ENCODE data around the gene FAM83G.
"Not testable (repeated sequence)": the region's sequence is repeated elsewhere in the genome, so short reads cannot be mapped to it uniquely, and the experiment has no call there.

The FAM83G gene

DNA sequence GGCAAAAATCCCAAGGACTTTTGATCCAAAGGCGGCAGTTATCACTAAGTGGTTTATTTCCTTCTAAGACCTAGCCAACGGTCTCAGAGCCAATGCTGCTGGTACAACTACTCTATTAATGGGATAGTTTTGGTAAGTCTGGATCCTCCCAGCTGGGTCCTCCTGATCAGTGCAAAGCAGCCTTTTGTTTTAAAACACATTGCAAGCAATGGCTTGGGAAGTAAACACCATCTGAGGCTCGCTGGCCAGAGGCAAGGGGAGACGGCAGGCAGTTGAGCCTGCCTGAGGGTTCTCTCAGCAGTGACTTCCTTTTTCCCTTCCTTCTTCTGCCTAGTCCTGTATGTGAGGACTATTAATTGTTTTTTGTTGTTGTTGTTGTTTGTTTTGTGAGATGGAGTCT lies 54.2 kb downstream of the FAM83G start:
- DNase-seq, result no peak

DNA sequence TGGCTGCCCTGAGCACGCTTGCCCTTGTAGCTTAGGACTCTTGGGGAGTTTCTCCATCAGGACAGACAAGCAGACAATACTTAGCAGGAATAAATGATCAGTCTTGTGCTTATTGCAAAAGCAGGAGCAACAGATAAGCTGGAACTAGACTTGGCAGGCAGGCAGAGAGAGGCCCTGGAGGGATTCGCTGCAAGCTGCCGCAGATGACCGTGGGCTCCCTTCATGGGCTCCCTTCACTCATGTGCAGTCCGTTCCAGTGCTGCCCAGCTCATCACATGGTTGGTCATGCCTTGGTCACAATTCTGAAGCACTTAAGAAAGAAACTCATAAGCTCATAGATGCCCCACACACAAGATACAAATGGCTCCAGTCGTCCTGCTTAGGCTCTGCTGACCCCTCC lies 55.0 kb downstream of the FAM83G start:
- no peak for DNase-seq

DNA sequence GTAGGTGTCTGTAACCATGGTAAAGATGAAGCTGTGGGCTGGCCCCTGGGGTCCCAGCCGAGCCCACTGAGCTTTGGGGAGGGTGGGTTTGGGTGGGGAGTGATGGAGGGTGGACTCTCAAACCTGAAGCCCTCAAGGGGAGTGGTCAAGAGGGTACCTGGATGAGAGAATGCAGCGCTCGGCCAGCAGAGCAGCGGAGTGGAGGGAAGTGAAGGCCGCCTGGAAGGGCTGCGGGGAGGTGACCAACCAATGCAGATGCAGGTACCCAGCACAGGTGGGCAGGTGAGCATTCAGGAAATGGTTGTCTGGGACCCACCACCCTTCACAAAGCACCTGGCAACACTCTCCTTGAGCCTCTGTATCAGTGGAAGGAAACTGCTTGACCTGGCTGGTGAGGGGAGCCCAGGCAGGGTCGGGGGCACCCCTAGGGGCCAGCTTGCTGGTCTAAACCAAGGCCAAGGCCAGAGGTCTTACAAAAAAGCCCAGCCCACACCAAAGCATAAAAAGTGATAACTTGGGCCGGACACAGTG lies 56.0 kb downstream of the FAM83G start:
- DNase-seq, result no peak

DNA sequence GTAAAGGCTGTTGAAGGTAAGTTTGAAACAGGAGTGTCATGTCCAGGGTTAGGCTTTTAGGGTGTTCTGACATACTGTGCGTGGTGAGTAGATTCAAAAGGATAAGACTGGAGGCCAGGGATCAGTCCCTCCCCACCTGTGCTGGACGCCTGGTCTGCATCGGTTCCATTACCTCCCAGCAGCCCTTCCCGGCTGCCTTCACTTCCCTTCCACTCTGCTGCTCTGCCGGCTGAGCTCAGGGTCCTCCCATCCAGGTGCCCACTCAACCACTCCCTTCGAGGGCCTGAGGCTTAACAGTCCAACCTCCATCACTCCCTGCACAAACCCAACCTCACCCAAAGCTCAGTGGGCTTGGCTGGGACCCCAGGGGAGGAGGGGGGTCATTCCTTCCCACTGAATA lies 56.7 kb downstream of the FAM83G start:
- DNase-seq, result no peak

DNA sequence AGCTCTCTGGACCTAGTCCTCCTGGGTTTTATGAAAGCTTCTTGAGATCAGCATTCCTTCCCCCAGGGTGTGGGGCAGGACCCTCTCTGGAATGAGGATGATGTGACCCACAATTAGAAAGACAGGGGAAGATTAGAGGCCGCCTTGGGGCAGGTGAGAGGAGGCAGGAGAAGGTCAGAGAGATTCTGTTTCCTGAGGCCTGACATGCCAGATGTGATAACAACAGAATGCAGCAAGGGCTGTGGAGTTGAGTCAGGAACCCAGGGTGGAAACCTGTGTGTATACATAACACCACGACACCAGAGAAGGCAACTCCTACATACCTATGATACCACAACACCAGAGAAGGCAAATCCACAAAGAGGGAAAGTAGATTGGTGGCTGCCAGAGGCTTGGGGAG lies 58.0 kb downstream of the FAM83G start:
- DNase-seq, result no peak

DNA sequence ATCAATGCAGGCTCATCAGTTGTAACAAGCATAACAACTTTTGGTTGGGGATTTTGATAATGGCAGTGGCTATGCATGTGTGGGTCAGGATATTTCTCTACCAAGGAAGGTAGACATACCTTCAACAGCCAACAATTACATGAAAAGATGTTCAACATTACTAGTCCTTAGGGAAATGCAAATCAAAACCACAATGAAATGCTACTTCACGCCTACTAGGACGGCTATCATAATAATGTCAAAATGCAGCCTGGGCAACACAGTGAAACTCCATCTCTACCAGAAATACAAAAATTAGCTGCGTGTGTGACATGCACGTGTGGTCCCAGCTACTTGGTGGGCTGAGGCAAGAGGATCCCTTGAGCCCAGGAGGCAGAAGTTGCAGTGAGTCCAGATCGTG lies 59.9 kb downstream of the FAM83G start:
- DNase-seq, result no peak

DNA sequence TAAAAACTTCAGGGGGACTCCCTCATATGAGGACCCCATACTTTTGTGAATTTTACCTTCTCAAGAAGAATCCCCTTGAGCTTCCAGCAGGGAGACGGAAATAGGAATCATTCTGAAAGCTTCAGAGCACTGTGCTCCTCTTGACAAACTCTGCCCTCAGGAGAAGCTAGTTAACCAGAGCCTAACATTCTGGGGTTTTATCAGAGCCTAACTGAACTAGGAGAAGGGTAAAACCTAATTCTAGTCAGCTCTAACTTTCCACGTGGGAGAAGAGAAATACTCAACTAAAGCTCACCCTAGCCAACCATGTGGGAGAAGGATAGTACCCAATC lies 65.9 kb downstream of the FAM83G start:
- no peak for DNase-seq

DNA sequence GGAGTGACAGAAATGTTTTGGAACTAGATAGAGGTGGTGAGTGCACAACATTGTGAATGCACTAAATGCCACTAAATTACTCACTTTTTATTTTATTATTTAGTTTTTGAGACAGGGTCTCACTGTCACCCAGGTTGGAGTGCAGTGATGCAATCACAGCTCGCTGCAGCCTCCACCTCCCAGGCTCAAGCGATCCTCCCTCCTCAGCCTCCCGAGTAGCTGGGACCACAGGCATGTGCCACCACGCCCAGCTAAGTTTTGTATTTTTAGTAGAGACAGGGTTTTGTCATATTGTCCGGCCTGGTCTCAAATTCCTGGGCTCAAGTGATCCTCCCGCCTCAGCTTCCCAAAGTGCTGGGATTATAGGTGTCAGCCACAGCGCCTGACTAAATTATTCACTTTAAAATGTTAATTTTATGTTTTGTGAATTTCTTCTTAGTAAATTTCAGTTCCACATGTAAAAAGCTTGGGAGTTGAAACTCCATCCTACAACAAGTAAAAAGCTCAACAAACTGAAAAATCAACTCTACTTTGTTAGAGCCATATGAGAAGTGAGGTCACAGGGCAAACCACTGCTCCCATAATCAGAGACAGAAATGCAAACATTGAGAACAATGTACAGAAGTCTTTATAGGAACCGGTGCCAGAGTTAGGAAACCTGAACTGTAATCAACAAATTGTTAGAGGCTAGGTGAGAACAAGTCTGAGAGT lies 66.4 kb downstream of the FAM83G start:
- no peak for DNase-seq

DNA sequence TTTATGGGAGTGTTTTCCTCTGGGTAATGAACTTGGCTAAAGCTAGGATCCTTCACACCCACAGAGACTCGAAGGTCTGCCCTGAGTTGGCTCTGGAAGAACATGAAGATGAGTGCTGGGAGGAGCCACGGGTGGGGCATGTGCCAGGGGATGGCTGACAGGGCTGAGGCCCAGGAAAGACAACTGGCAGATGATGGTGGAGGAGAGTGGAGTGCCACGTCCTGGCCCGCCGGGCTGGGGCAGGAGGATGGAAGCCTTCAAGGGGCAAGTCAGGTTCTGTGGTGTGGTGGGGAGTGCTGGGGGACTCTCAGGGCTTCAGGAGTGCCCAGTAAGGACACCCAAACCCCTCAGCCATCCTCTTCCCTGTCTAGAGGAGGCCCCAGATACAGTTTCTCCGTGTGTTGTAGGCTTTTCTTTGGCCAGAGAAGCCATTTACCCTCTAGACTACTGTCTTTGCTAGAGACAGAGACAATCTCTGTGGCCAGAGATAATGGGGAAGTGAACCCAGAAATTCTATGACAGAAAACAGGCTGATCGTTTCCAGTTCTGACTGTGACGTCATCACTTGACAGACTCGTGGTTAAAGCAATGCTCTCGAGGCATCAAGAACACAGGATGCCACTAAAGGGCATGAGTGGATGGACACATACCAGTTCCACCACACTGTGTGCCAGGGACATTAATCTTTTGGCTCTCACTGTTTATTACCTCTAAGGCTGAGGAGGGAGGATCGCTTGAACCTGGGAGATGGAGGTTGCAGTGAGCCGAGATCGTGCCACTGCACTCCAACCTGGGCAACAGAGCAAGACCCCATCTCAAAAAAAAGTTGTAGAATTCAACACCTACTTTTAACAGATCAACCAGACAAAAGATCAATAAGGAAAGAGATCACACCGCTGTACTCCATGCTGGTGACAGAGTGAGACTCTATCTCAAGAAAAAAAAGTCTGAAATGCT lies 71.2 kb downstream of the FAM83G start:
- no peak for DNase-seq

DNA sequence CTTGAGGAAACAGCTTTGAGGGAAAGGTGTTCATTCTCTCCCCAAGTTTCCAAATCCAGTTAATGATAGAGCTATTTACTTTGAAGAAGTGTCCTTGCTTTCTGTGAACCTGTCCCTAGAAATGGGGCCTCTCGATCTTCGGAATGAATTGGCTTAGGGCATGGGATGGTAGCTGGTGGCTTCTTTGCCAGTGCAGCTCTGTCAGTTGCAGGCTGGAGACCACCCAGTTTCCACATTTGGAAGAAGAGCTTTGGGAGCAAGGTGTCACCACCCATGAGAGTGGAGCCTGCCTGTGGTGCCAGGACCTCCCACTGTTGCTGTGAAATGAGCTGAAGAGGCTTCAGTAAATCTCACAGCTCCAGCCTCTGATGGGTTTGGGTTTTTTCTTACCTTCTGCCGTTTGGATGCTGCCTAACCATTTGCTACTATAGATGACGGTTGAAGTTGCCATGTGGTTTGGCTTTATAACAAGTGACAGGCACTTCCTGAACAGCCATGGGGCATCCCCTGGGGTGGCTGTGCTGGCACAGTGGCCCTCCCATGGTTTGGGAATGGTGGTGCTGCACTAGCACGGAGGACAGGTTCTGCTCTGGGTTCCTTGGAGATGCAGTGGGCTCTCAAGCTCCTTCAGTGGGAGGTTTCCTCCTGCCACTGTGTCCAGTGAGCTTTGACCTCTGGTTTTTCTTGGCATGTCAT lies 72.1 kb downstream of the FAM83G start:
- no peak for DNase-seq

DNA sequence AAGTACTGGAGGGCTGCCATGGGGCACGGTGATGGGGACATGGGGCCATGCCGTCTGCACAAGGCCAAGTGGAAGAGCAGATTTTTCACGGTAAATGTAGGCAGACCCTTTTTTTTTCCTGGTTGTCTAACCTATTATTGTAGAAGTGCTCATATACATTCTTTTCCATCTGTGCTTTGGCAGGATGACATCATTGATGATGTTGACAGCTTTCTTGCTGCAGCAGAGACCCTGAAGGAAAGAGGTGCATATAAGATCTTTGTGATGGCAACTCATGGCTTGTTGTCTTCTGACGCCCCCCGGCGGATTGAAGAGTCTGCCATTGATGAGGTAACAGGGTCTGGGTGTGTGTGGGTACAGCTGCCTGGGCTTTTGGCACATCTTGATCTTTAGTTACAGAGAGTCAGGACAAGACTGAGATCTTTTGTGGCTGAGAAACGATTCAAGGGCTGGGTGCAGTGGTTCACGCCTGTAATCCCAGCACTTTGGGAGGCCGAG lies 75.9 kb downstream of the FAM83G start:
- DNase-seq, result no peak

DNA sequence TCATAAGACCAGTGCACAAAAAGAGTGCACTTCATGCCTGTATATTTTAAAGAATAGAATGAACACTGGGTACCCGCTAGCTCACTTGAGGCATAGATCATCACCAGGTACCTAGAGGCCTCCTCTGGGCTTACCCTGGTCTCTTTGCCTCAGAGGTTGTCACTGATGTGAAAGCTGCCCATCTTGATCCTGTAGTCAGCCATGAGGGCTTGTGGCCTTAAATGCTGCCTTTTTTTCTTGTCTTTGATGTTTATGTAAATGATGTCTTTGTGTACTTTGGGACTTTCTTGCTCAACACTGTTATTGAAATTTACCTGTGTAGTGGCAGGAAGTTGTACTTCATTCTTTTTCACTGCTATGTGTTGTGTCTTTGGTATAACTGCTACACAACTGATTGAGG lies 79.4 kb downstream of the FAM83G start:
- DNase-seq, result no peak

DNA sequence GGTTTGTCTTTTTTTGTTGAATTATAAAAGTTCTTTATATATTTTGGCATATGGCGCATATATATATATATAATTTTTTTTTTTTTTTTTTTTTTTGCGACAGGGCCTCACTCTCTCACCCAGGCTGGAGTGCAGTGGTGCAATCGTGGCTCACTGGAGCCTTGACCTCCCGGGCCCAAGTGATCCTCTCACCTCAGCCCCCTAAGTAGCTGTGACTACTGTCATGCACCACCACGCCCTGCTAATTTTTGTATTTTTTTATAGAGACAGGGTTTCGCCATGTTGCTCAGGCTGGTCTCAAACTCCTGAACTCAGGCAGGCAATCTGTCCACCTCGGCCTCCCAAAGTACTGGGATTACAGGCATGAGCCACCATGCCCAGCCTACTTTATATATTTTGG lies 82.0 kb downstream of the FAM83G start:
- DNase-seq, result not testable (repeated sequence)

DNA sequence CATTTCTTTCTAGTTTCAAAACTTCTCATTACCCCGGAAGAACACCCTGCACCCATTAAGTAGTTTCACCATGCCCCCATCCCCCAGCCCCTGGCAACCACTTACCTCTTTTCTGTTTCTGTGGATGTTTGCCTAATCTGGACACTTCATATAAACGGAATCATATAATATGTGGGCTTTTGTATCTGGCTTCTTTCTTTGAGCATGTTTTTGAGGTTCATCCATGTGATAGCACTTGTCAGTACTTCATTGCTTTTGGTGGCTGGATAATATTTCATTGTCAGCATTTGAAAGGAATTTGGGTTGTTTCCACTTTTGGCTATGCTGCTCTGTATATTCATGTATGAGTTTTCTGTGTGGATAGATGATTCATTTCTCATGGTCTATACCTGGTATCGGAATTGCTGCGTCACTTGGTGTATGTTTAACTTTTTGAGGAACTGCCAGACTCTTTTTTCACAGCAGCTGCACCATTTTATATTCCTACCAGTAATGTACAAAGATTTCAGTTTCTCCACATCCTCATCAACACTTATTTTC lies 82.6 kb downstream of the FAM83G start:
- no peak for DNase-seq

DNA sequence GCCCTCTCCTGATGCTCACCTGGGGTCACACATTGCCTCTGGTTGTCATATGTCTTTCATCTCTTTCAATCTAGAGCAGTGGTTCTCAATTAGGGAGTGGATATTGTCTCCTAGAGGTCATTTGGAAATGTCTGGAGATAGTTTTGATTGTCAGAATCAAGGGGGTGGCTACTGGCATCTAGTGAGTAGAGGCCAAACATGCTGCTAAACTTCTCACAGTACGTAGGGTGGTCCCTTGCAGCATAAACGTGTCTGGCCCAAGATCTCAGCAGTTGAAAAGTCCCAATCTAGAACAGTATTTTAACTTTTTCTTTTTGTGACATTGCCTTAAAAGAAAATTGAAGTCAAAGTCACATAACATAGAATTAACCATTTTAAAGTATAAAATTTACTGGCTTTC lies 83.1 kb downstream of the FAM83G start:
- no peak for DNase-seq

DNA sequence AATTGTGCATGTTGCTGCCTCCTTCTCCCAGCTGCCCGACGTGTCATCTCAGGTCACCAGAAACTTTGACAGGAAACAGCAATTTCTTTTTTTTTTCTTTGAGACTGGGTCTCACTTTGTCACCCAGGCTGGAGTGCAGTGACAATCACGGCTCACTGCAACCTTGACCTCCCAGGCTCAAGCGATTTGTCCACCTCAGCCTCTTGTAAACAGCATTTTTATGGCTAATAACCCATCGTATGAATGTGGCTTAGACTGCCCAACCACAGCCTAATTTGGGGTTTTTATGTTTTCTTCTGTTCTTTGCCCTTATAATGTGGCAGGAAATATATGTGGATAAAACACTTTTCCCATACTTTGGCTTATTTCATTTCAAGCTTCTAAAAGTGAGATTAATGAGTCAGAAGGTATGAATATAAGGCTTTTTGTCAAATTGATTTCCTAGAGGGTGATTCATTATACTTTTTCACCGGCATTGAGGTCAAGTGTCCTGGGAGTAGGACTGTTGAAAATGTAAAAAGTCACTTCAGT lies 83.6 kb downstream of the FAM83G start:
- no peak for DNase-seq

DNA sequence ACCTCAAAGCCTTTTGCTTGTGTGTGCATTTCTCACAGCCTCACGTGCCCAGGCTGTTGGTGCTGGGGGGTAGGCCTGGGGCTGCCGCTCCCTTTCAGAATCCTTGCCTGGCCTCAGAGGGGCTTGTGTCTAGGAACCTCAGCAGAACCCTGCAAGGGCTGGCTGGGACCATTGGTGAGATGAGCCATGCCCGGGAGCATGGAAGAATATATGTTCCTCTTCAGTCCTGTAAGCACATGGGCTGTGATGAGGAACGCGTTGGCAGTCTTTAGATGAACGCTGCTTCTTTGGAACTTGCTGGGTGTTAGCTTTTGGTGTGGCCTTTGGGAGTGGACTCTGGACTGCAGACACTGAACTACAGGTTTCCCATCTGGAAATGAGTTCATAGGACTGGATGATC lies 84.6 kb downstream of the FAM83G start:
- DNase-seq, result no peak
